ENCODE data around the gene HTD2. TPM values are rescaled to one million over a fixed set of nuclear protein-coding genes. Genes with fewer than 3 reads are reported as not detected.

The HTD2 gene
- total and polyA plus RNA-seq, 9 donors, result 7.3 to 12.0 (median 9.2) TPM

DNA sequence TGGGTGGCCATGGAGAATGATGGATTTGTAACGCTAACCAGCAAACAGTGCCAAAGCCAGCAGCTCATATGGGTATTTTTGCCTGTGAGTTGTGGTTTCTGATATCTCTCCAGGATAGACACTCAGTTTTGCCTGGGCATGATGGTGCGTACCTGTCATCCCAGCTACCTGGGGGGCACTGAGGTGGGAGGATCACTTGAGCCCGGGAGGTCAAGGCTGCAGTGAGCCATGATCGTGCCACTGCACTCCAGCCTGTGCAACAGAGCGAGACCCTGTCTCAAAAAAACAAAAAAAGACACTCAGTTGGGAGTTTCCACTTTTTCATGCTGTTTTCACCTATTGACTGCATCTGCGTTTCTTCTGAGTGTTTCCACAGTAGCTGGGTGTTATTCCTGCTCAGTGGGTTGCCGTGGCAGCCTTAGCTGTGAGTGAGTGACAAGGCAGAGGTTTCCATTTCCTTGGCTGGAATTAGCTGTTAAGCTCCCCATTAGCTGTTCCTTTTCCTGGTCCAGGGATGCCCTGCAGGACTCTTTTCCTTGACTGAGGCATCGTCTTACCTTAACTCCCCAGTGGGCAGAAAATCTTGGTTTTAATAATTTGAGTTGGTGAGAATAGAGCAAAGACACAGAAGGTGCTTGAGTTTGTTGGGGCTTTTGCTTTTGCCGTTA is 14.5 kb upstream of the HTD2 start:
- no peak for DNase-seq
- WGBS, 3 donors, result 73 to 85% (median 75%) methylated on average over 9 of the region's 9 CpGs
- intact Hi-C loops (cut with DNase I), result loop anchor here in 1 of 4 donors (10.0 kb wide), 1 partner anchor 57 kb away; the partner anchor contains the start of gene ABHD6
- Histone ChIP-seq H3K36me3 (no peaks in the 10 kb centered on the region), H3K27ac (no peak overlapping the region), H3K27me3 (no peaks in the 10 kb centered on the region), H3K9me3 (no peaks in the 10 kb centered on the region), H3K4me1 (ENCODE audit: insufficient read depth) (peaks cover 9% of the 10 kb centered on the region), H3K4me3 (no peak overlapping the region)
- TF ChIP-seq POLR2A (IDR thresholded peaks at IDR 0.05) (no peak), EP300 (IDR thresholded peaks at IDR 0.05) (no peak)
- TF ChIP-seq, protein P1, sequence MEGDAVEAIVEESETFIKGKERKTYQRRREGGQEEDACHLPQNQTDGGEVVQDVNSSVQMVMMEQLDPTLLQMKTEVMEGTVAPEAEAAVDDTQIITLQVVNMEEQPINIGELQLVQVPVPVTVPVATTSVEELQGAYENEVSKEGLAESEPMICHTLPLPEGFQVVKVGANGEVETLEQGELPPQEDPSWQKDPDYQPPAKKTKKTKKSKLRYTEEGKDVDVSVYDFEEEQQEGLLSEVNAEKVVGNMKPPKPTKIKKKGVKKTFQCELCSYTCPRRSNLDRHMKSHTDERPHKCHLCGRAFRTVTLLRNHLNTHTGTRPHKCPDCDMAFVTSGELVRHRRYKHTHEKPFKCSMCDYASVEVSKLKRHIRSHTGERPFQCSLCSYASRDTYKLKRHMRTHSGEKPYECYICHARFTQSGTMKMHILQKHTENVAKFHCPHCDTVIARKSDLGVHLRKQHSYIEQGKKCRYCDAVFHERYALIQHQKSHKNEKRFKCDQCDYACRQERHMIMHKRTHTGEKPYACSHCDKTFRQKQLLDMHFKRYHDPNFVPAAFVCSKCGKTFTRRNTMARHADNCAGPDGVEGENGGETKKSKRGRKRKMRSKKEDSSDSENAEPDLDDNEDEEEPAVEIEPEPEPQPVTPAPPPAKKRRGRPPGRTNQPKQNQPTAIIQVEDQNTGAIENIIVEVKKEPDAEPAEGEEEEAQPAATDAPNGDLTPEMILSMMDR (IDR thresholded peaks at IDR 0.05), result no peak

DNA sequence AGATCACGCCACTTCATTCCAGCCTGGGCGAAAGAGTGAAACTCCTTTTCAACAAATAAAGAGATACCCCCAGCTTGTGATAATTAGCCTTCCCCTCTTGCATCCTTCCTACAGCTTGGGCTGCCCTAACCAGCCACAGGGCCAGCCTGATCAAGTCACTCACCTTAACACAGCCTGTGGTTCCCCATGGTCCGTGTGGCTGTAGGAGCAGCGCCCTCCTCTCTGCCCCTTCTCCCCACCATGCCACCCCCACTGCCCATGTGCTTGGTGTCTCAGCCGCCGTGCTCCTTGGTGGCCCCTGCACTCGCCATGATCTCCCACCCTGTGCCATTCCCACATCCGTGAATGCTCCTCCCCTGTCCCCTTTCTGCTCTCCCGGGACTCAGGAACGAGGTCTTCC is 13.5 kb upstream of the HTD2 start:
- DNase-seq, result no peak
- H3K36me3 ChIP-seq, result no peaks in the 10 kb centered on the region
- H3K27me3 ChIP-seq, result no peaks in the 10 kb centered on the region
- peaks cover 4% of the 10 kb centered on the region for H3K4me1 ChIP-seq (ENCODE audit: insufficient read depth)
- no peak overlapping the region for H3K4me3 ChIP-seq
- TF ChIP-seq EP300 (IDR thresholded peaks at IDR 0.05) (no peak), POLR2A (IDR thresholded peaks at IDR 0.05) (no peak)
- TF ChIP-seq, protein P1 (IDR thresholded peaks at IDR 0.05), result no peak
- intact Hi-C loops (cut with DNase I), result loop anchor here in 1 of 4 donors (10.0 kb wide), 1 partner anchor 58 kb away; the partner anchor contains the start of gene ABHD6
- no peaks in the 10 kb centered on the region for H3K9me3 ChIP-seq
- 83 to 94% (median 88%) methylated on average over 10 of the region's 10 CpGs for WGBS, 3 donors
- no peak overlapping the region for H3K27ac ChIP-seq

DNA sequence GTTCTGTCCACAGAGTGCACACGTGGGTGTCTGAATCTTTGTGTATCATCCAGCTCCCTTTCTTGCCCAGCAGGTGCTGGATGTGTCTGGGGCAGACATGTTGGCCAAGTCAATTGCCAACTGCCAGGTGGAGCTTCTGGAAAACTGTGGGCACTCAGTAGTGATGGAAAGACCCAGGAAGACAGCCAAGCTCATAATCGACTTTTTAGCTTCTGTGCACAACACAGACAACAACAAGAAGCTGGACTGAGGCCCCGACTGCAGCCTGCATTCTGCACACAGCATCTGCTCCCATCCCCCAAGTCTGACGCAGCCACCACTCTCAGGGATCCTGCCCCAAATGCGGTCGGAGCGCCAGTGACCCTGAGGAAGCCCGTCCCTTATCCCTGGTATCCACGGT is 12.8 kb upstream of the HTD2 start:
- Histone ChIP-seq H3K36me3 (no peaks in the 10 kb centered on the region), H3K9me3 (no peaks in the 10 kb centered on the region), H3K4me1 (ENCODE audit: insufficient read depth) (no peaks in the 10 kb centered on the region), H3K27me3 (no peaks in the 10 kb centered on the region), H3K27ac (no peak overlapping the region), H3K4me3 (no peak overlapping the region)
- intact Hi-C loops (cut with DNase I), result loop anchor here in 1 of 4 donors (10.0 kb wide), 1 partner anchor 59 kb away; the partner anchor contains the start of gene ABHD6
- DNase-seq, result no peak
- WGBS, 3 donors, result 64 to 72% (median 69%) methylated on average over 9 of the region's 9 CpGs
- TF ChIP-seq EP300 (IDR thresholded peaks at IDR 0.05), result no peak
- TF ChIP-seq, protein P1 (IDR thresholded peaks at IDR 0.05), result no peak

DNA sequence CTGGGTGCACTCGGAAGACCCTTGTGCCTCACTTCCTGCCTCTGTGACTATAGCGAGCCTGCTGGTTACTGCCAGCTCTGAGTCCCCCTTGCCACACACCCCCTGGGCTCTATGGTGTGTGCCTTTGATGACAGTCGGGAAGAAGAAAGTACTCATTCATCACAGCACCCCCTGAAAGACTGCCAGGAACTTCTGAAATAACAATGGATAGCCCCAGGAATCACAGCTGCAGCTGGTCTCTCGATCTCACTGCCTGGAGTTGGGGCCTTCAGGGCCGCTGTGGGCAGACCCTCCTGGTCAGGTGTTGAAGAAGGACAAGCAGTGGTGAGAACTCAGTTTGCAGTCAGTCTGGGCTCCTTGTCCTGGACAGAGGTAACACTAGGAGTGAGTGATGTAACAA is 10.1 kb upstream of the HTD2 start:
- Histone ChIP-seq H3K27me3 (no peaks in the 10 kb centered on the region), H3K36me3 (no peaks in the 10 kb centered on the region), H3K9me3 (no peaks in the 10 kb centered on the region), H3K4me1 (ENCODE audit: insufficient read depth) (no peaks in the 10 kb centered on the region), H3K4me3 (no peak overlapping the region), H3K27ac (no peak overlapping the region)
- DNase-seq, result no peak
- intact Hi-C loops (cut with DNase I), result loop anchor here in 3 of 4 donors (5.0 to 10.0 kb wide), 4 partner anchors 61 to 119 kb away; partner anchors contain the start of gene ABHD6 (in 1 of the 3)
- WGBS, 3 donors, result 60 to 68% (median 64%) methylated on average over 5 of the region's 5 CpGs
- no peak for TF ChIP-seq EP300 (IDR thresholded peaks at IDR 0.05)
- TF ChIP-seq, protein P1 (IDR thresholded peaks at IDR 0.05), result no peak
- TF ChIP-seq POLR2A (IDR thresholded peaks at IDR 0.05), result no peak
